D721Med (cell line): Measurements from ENCODE around the gene CDH4.

Source experiments
- DNase-seq: peaks from one replicate; pipeline ENCODE4 v3.0.0; 2011; ENCODE audit warnings: low spot score; ENCODE audit not compliant: insufficient read length
- FAIRE-seq: peaks from 2 replicates; lab custom pipeline; 2011; peaks lifted over from hg19 to GRCh38; lab: Jason Lieb, UNC
- CTCF ChIP-seq: IDR thresholded peaks from 2 replicates; pipeline ENCODE4 v1.5.1; 2012; ENCODE audit warnings: mild to moderate bottlenecking, control low read depth; ENCODE audit not compliant: insufficient read depth; ENCODE audit errors: missing control alignments

CDH4 gene

GRCh38 chr20:61955668-61956395 is 703.8 kb downstream of the CDH4 start:
- no peak for DNase-seq
- no peak for TF ChIP-seq CTCF
- no peak for FAIRE-seq

- FAIRE-seq = no peak
- no peak for DNase-seq
These were observed 704.6 kb downstream of the CDH4 start for GRCh38 chr20:61956396-61957342.

GRCh38 chr20:61957961-61958715 is 706.1 kb downstream of the CDH4 start:
- TF ChIP-seq CTCF = no peak
- FAIRE-seq = no peak

More at GRCh38 chr20:61956396-61957342, 704.6 kb downstream of the CDH4 start:
- TF ChIP-seq CTCF = no peak

GRCh38 chr20:61958773-61959700 is 707.0 kb downstream of the CDH4 start:
- no peak for FAIRE-seq
- DNase-seq = no peak
- TF ChIP-seq CTCF = no peak

More at GRCh38 chr20:61957961-61958715, 706.1 kb downstream of the CDH4 start:
- DNase-seq = no peak

- TF ChIP-seq CTCF = no peak
- FAIRE-seq = no peak
- no peak for DNase-seq
These were observed 708.8 kb downstream of the CDH4 start for GRCh38 chr20:61960836-61961235.

GRCh38 chr20:61963149-61963548 is 711.1 kb downstream of the CDH4 start:
- FAIRE-seq (no peak), DNase-seq (no peak)
- no peak for TF ChIP-seq CTCF
